T-helper 2 cell (primary cell): ENCODE measurements around the gene MBP.

ENCODE experiments used
- DNase-seq, 5 experiments: peaks; one replicate each; pipeline versions ENCODE4 v3.0.0 to v3.0.0-alpha.2; 2012 to 2022

Gene MBP

GRCh38 chr18:77082316-77082955, 50.1 kb downstream of the MBP start:
- no peak for DNase-seq

GRCh38 chr18:77081390-77081778, 51.2 kb downstream of the MBP start:
- DNase-seq = no peak

DNA sequence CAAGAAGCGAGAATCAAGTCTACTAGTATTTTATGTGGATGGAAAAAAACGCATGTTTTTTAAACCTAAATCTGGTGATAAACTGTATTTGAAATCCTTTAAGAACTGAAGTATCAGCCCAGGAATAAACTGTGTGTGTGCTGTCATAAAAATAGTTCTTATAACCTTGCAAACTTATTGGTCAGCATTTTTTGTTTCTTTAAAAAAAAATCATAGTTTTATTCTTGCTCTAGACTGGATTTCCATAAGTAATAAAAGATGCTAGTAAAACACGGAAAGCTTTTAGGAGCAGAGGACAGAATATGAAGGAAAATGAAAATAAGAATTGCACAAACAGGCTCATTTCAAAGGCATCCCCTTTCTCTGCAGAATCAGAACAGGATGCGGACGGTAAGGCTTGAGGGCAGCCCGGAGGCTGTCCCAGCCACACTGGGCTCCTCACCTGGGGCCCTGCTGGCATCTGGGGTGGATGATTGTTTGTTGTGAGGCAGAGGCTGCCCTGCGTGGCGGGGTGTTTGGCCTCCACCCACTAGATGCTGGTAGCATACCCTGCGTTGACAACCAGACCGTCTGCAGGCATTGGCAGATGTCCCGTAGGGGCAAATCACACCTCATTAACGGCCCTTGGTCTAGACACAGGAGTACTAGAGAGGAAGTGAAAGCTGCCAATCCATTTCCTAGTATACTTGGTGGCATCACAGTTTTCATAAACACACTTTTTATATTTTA, 52.5 kb downstream of the MBP start:
- peak in 1 of 5 experiments; percentile 70 for DNase-seq

GRCh38 chr18:77079088-77079487, 53.5 kb downstream of the MBP start:
- no peak for DNase-seq

GRCh38 chr18:77078690-77079070, 53.9 kb downstream of the MBP start:
- DNase-seq = no peak

DNA sequence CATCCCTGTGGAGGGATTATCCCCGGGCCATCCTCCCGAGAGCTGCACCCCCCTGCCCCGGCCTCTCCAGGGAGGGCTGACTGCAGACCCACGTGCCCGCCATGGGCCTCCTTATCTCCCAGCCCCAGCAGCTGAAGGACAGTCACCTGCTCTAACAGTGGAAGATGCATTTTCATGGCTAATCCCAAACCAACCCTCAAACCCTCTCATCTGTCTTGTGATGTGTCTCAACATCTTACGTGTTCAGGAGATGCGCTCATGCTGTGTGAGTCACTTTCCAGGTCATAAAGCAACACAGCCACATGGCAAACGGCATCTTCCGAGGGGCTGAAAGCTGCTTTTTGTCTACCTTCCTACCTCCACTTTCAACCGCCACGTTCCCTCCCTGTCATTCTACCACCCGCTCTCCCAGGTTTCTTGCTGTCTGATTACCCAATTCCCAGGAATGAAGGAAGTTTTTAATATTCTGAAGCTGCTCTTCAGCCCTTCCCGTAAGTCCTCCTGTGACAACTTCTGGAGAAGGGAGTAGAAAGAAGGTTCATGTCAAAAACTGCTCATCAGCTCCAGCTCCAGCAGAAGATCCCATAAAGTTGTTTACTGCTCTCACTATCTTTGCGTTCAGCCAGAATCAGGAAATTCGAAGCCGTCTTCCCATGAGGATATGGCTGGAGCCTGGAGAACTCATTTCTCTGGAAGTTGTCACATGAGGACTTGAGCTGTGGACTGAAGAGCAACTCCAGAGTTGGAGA, 54.5 kb downstream of the MBP start:
- DNase-seq = no peak

- no peak for DNase-seq
Observed at GRCh38 chr18:77077401-77077800, 55.2 kb downstream of the MBP start.

DNA sequence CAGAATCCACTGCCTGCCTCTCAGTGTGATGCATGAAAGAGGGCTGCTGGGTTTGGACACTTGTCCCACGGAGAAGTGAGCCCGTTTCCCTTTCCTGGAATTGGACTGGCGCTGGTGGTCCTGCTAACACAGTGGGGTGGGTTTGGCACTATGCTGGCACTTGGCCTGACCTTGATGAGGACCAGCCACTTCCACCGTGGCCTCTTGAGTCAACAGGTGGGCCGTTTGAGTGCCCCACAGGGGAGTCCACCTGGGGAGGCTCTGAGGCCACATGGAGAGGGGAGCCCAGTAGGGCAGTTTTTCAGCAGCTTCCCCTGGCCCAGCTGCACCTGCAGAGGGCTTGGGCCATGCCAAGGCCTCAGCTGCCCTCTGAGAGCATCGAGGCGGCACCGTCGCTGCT, 56.5 kb downstream of the MBP start:
- DNase-seq = no peak

GRCh38 chr18:77074431-77074830, 58.2 kb downstream of the MBP start:
- no peak for DNase-seq

GRCh38 chr18:77073336-77074093, 59.1 kb downstream of the MBP start:
- peak in 2 of 5 experiments; percentile 58 to 93 for DNase-seq

DNA sequence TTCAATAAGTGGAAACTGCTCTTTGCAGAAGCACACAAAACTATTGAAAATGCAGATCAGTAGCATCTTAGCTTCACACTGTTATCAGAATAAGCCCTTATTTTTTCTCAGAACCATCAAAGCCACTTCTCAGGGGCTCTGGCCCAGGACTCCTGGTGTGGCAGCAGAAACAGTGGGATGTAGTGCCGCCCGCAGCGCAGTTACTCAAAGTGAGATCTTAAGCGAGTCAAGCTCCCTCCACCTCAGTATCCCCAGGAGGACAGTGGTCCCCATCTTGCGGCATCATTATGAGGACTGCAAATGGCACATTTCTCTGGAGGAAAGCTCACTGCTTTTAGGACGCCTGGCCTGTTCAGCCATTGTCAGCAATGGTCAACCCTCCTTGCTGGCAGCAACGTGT, 60.0 kb downstream of the MBP start:
- DNase-seq = no peak

DNA sequence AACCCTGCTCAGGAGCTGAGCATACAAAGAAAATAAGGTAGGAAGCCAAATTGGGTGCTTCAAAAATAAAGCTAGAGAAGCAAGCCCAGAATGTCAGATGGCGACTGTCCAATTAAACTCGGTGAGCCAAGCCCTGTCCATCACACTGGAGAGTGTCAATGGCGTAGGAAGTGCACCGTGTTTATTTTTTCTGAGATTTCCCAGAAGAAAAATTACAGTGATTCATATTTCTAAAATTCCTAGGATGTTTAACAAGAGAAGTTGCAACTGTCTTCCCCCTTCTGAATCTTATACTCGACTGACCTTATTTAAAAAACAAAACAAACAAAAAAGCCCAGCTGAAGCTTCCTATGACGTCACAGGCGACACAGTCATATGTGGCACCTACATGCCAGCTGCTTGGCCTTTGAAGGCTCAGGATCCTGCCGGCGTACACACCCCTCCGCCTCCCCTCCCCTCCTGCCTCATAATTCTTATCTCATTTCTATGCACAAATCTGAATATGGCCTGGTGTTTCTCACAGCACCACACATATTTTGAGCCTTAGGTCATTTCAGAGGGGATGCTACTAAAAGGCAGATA, 60.8 kb downstream of the MBP start:
- peak; percentile 37 to 92 (median 73) for DNase-seq

DNA sequence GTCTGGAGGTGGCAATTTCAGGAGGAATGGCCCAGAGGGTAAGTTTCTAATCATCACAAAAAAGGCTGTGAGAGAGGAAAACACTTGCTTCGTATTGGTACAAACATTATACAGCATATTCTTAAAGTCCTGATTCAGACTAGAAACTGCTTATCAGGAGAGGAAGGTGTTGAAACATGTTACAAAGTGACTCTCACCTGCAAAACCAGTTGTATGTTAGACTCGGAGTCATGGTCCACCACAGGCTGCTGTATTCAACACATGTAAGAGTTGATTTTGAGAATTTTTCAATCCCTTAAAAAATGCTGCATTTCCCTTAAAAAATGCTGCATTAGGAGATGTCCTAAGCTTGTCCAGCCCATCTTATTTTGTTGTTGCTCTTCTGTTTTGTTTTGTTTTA, 61.5 kb downstream of the MBP start:
- no peak for DNase-seq

- DNase-seq = no peak
Observed at GRCh38 chr18:77070627-77071026, 62.0 kb downstream of the MBP start.

- peak in 4 of 5 experiments; percentile 39 to 86 (median 54) for DNase-seq
Observed at GRCh38 chr18:77069931-77070330, 62.7 kb downstream of the MBP start.

DNA sequence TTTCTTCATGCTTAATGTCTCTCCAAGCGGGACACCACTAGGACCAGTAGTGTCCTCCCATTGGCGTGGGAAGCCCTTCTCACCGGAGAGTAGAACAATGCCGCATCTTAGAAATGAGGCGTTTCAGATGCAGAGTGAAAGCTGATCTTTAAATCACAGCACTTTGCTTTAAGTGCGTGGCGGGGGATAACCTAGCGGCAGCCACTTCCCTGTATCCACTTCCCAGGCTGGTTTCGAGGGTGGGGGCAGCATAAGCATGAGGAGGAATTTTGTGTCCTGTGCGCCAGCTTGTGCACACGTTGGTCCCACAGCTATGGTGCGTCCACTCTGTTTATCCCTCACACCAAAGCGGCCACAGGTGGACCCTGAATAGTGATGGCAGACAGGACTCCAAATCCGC, 63.1 kb downstream of the MBP start:
- no peak for DNase-seq

DNA sequence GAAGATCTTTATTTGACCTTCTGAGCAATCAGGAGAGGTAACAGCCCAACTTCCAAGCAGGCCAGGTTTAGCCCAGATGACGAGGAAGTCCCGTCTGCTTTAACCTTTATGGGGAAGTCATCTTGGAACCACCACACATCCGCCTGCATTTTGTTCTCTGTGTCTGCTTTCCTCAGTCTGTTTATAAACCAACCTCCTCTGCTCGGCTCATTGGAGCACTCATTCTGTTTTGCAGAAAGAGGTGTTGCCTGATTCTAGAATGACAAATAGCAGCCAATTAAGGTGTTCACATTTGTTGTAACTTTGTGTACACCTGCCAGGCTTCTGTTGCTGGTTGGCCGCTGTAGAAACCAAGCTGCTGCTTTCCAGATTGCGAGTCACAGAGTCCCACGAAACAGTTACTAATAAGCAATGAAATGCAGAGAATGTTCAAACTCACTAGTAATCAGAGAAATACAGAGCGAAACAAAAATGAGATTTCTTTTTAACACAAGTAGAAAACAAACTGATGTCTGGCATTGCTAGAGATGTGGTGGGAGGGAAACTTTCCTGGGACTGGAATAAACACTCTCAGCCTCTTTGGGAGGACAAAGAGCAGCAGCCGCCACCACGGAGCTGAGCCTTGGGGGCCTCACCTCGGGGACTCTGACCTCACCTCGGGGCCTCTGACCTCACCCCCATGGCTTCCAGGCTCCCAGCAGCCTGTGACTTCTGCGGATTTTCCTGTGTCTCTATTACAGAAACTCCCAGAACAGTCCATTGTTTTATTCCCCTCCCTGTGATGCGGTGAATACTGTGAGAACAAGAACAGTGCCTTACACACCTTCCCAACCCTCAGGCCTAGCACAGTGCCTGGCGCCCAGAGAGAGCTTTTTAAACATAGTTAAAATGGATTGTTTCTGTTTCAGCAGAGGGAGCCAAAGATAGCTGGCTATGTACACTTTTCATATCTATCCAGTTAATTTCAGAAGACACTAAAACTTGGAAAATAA, 64.0 kb downstream of the MBP start:
- peak in 3 of 5 experiments; percentile 34 to 92 (median 51) for DNase-seq

- peak in 4 of 5 experiments; percentile 44 to 97 (median 62) for DNase-seq
Observed at GRCh38 chr18:77067291-77068061, 65.1 kb downstream of the MBP start.

DNA sequence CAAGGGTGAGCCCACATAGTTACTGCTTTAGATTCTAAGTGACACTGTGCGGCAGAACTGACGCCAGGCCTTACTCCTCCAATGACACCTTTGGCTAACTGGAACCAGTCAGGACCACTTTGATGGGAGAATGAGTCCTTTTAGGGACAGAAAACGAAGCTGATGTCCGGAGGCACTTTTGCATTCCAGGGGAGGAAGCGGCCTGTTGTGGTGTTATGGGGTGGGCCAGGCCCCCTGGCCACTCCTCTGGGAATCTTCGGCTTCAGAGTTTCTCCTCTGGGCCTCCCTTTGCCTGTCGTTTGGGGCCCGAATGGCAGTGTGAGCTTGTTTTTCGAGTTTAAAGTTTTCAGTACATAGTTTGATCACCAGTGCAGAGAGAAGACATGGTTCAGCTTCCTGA, 65.9 kb downstream of the MBP start:
- no peak for DNase-seq

DNA sequence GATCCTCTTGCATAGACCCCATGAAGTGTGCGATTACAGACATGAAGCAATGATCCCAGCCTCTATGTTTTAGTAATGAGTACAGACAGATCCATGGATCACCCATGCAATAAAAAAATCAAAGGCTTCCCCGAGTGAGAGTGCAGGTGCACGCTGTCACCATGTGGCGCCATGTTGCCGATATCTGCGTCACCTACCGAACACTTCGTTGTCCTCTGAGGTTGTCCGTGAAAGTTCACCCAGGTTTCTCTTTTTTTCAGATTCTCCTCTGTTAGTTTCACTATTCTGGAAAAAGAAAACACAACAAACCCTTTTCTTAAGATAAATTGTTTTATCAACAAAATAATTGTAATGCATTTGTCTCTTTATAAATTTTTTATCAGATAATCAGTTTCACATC, 66.5 kb downstream of the MBP start:
- no peak for DNase-seq
